Suppressor macrophage (primary cell): Measurements from ENCODE around the gene AGAP3.

Source experiments
- DNase-seq, 4 experiments: peaks; one replicate each; pipeline ENCODE4 v3.0.0-alpha.2; 2020 to 2022

The AGAP3 gene

DNA sequence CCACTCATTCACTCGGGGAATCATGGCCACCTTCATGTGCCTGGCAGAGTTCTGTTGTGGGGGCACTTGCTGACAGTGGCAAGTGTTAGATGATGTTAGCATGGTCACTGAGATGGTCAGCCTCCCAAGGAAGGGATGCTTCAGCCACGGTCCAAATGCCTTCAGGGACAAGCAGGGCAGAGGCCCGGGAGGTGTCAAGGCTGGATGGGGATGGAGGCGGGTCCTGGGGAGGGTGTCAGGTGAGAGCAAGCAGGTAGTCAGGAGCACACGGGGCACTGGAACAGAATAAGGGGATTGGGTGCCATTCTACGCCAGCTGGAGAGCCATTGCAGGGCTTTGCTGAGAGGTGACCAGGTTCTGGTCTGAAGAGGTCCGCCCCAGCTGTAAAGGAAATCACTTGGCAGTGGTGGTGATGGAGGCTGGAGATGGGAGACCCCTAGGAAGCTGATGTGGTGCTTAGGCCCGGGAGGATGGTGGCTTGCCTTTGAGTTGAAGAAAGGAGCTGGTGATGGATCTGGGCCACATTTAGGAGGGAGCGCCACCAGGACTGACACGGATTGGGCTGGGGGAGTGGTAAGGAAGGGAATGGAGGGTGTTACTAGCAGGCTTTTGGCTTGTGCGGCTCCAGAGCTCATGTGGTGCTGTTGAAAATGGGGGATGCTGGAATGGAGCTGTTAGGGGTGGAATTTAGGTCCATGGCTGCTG is 24.1 kb downstream of the AGAP3 start:
- DNase-seq: no peak

DNA sequence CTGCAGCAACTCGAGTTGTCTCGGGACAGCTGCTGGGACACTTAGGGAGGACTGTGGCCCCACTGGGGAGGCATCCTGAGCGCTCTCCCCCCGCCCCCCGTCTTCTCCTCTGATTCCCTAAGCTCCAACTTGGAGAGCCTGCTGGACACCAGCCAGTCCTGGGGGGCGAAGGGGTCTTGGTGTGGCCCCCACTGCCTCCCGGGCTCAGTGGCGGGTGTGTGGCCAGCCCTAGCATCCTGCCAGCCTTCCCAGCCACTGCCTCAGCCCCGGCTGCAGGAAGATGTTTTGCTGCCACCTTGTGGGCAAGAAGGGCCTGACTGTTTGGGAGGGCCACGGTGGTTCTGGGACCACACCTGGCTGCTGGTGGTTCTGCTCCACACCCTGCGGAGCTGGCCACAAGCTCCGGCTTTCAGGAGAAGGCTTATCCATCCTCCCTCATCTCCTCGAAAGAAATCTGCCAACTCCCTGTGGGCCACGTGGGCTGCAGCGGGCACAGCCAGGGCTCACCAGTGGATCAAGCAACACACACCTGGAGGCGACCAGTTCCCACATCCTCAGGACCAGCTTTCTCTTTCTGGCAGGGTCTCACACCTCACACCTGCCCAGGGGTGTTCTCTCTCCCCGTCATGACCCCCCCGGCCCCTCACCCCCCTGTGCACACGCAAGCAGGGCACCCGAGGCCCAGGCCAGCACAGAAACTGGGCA is 24.8 kb downstream of the AGAP3 start:
- DNase-seq: peak; percentile 78 to 86 (median 82)

DNA sequence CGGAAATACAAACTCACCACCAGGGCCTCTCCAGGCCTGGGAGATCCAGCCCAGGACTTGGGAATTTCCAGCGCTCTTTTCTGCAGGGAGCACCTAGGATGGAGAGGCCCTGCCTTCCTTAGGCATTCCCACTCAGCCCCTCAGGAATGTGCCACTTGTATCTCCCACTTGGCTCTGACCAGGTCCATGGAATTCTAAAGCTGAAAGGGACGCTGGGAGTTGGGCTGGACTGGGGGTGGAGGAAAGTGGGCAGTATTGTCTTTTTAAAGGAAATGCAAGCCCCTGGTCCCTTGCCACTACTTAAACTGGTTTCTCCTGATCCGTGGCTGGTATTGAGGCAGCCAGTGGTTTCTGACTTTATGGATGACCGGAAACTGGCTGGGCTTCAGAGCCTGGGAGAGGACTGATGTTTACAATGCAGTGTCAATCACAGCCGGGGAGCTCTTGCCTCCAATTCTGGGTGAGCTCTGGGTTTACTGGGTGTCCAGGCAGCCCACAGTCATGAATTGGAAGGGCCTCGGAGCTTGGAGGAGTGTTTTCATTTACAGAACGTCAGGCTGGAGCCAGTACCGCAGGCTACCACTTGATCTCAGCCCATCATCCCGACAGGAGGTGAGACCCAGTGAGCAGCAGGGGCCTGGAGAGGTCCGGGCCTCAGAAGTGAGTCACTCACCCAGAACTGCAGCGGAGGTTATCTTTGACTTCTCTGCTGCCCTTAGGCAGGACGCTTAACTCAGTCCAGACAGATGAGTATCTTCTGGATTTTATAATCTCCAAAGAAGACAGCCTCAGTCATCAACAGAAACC is 27.3 kb downstream of the AGAP3 start:
- DNase-seq: no peak

DNA sequence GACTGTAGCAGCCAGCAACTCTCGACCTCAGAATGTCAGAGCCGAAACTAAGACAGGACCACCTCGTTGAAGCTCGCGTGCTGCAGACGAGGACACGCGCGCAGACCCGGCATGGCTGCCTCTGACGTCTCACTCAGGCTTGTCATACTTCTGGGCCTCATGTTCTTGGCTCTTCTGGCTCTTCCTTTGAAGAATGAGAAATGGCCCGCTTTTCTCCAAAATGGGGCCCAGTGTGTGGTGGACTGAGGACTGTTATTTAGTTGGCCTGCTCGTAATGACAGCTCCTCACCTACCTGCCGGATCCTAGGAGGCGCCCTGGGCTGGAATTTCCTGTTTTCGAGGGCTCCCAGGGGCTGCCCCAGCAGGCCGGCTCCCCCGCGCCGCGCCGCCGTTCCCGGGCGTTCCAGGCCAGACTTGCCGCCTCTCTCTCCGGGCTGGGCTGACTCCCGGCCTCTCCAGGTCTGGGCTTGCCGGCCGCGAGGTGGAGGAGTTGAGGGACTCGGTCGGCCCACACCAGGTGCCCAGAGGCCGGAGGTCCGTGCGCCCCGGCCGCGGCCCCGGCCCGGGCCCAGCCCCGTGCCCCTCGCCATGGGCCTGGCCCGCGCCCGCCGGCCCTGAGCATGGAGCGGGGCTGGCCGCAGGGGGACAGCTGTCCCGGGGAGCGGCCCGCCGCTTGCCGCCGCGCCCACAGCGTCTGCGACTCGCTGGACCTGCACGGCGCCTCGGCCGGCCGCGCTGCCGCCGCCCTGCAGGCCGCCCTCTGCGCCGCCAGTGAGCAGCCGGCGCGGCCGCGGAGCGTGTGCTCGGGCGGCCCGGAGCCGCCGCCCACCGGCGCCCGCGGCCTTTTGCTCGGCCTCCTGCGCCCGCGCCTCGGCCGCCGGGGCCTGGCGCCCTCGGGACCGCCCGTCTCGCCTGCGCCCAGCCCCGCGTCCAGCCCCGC is 28.1 kb downstream of the AGAP3 start:
- DNase-seq: peak in 3 of 4 experiments; percentile 16 to 52 (median 40)

DNA sequence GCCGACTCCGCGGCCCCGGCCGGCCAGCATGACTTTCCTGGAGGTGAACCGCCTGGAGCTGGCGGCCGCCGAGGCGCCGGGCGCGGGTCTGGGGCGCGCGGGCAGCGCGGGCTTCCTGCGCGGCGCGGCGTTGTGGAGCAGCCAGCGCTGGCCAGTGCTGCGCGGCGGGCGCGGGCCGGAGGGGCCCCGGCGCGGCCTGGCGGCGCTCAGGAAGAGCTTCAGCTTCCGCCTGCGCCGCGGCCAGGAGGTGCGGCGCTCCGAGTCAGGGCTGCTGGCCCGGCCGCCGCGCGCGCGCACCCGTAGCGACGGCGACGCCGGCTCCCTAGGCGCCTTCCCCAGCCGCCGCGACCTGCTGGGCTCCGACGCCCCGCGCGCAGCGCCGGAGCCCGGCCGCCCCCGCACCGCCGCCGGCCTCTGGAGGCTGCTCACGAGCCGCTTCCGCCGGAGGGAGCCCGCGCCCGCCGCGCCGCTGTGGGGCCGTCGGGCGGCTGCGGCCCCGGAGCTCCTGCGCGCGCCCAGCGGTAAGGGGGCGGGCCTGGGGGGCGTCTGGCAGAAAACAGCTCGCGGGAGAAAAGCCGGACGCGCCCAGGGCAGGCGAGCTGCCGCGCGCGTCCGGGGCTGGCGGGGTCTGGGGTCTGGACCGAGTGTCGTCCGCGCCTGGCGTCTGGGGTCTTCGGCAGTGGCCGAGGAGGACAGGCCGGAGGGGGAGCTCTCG is 29.0 kb downstream of the AGAP3 start:
- DNase-seq: peak; percentile 29 to 75 (median 50)

DNA sequence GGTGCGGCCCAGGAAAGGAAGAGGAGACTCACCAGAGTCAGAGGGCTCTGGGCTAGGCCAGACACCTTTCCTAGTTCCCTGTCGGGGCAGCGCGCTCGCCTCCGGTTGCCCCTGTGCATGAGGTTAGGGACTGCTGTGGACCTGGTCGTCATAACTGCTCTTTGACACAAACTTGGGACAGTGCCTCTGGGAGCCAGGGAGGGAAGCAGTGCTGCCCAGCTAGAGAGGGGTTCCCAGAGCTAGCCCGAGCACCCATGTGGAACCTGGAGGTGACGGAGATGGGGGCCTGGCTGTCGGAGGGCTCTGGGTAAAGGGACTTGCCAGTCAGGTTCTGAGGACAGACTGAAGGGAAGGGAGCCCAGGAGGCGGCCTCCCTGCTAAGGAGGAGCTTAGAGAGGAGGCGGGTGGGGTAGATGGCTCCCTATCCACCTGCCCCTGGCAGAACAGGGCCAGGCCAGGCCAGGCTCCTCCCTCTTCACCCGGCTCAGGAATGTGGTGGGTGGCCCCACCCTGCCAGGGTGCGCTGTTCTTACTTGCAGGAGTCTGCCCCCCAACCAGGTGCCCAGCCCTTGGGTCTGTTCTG is 29.7 kb downstream of the AGAP3 start:
- DNase-seq: no peak

DNA sequence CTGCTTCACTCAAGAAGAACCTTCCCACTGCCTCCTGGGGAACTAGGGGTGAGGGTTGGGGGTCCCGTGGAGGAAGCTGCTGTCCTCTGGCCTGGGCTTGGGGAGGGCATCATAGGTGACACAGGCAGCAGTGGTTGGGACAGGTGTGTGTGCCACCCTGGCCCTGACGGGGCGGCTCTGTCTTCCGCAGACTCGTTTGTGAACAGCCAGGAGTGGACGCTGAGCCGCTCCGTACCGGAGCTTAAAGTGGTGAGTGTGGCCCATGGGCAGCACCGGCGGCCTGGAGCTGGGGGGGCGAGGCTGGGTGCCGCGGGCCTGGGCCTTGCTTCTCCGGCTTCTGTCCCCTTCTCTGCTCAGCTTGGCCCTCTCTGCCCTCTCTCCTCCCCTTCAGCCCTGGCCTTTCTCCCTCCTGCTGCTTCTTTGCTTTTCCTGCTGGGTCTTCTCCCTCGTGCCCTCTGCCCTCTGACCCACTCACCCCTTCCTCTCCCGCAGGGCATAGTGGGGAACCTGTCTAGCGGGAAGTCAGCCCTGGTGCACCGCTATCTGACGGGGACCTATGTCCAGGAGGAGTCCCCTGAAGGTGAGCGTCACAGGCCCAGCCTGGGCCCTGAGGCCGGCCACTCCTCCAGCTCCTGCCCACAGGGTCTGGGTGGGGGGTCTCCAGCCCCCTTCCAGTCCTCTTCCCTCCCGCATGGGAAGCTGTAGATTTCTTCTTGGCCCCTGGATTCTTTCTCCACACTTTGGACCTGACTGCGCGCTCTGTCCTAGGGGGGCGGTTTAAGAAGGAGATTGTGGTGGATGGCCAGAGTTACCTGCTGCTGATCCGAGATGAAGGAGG is 30.5 kb downstream of the AGAP3 start:
- DNase-seq: no peak

DNA sequence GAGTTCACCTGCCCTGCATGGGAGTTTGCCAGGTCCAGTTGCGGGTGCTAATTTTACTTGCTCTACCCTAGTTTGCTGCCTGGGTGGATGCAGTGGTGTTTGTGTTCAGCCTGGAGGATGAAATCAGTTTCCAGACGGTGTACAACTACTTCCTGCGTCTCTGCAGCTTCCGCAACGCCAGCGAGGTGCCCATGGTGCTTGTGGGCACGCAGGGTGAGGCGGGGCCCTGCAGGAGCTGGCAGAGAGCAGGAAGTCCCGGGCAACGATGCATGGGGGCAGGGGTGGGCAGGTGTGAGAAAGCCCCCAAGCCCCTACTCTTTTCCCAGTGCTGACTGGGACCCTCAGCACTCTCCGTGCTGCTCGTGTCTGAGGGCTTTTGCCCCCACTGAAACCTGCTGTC is 31.3 kb downstream of the AGAP3 start:
- DNase-seq: no peak

DNA sequence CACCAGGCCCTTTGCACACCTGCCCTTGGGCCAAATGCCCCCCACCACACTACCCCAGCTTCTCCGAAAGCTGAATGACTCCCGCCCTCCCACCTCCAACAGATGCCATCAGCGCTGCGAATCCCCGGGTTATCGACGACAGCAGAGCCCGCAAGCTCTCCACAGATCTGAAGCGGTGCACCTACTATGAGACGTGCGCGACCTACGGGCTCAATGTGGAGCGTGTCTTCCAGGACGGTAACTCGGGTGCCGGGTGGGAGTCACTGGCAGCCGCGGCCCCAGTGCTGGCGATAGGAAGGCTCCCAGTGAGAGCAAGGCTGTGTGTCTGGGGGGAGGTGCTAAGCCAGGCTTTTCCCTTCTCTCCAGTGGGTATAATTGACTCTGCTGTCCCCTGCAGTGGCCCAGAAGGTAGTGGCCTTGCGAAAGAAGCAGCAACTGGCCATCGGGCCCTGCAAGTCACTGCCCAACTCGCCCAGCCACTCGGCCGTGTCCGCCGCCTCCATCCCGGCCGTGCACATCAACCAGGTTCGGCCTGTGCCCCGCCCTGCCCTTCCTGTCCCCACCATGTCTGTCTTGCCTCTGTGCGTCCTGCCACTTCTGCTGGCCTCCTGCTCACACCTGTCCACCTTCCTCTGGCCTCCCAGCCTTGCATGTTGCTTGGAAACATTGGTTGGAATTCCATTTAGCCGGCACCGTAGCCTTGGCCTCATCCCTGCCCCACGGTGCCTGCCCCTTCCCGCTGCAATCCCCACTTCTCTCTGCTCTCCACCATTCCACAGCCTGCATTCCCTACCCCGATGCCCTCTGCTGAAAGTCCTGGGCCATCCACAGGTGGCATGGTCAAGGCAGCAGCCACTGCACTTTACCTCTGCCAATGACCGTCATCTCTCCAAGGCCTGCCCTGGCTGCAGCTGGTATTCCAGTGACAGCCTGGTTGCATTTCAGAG is 32.1 kb downstream of the AGAP3 start:
- no peak for DNase-seq

DNA sequence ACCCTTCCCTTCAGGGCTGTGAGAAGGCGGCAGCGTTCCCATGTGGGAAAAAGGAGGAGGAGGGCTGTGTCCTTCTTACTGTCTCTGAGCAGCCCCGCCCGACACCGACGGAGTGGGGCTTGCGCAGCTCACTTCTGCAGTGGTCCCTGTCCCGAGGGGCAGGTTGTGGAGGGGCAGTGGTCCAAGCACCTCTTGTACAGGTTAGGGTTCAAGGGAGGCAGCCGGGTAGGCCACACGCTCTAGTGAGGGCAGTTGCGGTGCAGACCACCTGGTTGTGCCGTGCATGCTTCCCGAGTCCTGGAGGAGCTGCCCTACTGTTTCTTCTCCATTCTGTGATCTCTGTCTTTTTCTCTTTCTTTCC is 32.8 kb downstream of the AGAP3 start:
- no peak for DNase-seq

DNA sequence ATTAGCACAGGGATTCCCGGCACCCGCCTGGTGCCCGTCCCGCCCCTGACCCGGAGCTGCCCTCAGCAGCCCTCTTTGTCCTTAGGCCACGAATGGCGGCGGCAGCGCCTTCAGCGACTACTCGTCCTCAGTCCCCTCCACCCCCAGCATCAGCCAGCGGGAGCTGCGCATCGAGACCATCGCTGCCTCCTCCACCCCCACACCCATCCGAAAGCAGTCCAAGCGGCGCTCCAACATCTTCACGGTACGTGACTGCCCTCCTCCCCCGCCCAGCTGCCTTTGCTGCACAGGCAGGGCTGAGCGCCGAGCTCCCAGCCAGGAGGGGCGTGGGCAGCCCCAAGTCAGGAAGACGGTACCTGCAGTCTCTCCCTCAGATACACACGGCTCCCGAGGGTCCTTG is 33.6 kb downstream of the AGAP3 start:
- no peak for DNase-seq

DNA sequence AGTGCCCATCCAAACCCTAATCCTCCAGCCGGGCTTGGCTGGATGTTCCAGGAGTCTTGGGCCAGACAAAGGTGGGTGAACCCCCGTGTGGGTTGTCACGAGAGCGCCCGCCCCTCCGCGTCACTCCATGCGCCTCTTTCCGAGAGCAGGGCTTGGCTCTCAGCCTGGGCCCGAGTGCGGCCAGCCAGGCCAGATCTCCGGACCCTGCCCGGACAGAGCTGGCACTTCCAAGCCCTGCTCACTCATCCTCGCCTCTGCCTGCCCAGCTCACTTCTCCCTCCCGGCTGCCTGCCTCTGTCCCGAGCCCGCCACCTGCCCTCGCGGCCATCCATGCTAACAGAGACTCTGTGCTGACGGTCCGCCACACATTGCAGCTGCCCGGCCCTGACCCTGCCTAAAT is 34.6 kb downstream of the AGAP3 start:
- DNase-seq: no peak

DNA sequence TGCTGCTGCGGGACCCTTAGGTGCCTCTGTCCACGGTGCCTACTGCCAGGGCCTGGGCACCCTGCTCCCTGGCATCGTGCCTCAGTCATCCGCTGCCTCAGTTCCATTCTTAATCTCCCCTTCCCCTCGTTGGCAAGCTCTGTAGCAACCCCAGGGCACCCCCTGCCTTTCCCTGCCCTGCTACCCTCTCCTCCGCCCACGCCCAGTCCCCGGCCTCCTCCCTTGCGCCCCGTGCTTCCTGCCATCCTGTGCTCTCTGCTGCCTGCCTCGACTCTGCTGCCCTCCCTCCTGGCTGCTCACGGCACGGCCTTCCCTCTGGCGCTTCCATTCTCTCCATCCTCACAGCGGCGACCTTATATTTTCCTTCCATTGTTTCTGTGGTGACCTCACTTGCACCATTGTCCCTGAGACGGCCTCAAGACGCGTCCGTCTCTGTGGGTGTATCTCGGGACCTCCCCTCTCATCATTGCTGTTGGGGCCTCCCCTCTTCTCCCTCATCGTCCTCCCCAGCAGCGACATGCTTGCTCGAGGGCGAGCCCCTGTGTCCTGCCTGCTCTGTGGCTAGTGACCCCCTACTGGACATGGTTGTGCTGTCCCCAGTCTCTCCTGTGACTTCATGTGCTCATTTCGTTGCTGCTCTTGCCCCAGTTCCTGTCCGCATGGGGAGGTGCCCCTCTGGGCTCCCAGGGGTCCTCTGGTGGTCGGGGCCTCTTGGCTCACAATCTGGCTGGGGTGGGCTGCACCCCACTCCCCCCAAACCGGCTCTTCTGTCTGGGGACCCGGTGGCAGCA is 35.3 kb downstream of the AGAP3 start:
- DNase-seq: no peak

DNA sequence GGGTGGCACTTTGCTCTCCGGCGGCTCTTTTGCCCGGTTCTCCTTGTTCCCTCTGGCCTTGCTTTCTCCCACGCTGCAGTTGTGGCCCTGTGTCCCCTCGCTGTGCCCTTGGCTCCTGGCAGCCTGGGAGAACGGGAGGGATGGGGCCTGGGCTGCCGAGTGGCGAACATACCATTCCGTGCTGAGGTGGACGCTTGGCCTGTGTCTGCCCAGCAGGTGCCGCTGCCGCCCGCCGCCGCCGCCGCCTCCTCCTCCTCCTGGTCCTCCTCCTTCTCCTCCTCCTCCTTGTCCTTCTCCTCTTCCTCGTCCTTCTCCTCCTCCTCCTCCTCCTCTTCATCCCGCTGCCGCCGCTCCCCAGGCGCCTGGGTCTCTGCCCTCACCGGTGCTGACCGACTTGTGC is 36.0 kb downstream of the AGAP3 start:
- no peak for DNase-seq

DNA sequence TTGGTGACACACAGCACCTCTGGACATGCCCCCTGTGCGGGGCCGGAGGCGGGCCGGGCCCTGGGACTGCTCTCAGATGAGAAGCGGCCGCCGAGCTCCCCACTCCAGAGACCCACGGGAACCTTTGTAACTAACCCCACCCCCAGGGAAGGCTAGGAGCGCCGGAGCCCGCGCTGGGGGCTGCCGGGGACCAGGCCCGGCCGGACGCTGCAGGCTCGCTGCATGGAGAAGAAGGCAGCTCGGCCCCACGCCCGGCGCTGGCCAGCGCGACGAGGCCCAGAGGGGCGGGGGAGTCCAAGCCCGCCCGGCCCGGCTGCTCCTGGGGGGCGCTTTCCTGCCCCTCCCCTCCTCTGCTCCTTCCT is 36.5 kb downstream of the AGAP3 start:
- no peak for DNase-seq

DNA sequence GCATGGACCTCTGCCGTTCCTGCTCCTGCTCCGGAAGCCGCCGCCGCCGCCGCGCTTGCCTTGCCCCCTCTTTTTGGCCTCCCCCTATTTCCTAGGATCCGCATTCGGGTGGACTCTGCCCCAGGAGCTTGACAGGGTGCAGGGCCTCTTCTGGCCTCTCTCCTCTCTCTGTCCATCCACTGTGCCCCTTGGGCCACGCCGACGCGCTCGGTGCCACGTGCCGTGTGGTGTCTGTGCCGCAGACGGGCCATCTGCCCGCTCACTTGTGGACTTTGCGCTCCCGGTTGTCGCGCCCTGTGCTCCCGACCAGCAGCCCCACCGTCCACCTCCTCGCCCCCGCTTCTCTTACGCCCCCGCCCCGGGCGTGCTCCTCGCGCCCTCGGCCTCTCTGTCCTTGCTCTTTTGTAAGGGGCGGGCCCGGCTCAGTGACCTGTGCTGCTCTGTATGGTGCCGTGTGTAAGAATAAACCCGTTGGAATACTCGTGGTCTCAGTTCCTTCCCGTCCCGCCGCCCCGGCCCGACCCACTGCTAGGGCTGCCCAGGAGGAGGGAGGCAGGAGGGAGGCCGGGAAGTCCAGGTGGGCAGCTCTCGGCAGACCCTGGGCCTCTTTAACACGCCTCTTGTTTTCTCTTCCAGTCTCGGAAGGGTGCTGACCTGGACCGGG is 37.0 kb downstream of the AGAP3 start:
- no peak for DNase-seq

DNA sequence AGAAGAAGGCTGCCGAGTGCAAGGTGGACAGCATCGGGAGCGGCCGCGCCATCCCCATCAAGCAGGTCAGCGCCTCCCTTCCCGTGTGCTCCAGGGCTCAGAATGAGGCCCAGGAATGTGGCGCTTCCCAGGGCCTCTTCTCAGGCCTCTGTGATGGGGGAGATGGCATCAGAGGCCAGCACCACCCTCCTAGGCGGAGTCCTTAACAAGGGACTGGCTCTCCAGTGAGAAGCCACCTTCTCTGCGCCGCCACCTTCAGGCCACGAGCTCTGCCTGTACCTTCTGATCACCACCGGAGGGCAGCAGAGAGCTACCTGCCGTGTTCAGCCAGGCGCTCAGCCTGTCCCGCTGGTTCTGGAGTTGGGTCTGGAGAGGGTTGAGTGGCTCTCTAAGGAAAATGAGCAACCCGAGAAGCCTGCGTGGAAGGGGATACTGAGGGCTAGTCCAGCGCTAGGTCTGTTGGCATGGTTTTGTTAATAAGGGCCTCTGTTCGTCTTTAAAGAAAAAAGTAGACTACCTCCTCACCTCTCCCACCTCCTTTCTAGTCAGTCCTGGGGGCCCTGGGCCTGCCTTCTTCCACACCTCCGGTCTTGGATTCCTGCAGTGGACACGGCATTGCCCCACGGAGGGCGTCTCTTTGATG is 37.7 kb downstream of the AGAP3 start:
- peak; percentile 79 to 86 (median 82) for DNase-seq
